OCI-LY3 (cell line): ENCODE results near the gene DYRK1A.

Source experiments
- EZH2phosphoT487 ChIP-seq: fragments of 200-600 bp; shearing (Covaris generic); IDR thresholded peaks from 2 replicates; pipeline ENCODE4 v1.6.1; 2018; ENCODE audit warnings: antibody characterized with exemption, mixed run types, low read depth
- TF ChIP-seq, protein P1 (sequence below): fragments of 200-600, 300-600 bp; sonication (generic); IDR thresholded peaks from 2 replicates; pipeline ENCODE4 v1.5.1; 2014; ENCODE audit warnings: antibody characterized with exemption, low read length, low read depth

DNA sequence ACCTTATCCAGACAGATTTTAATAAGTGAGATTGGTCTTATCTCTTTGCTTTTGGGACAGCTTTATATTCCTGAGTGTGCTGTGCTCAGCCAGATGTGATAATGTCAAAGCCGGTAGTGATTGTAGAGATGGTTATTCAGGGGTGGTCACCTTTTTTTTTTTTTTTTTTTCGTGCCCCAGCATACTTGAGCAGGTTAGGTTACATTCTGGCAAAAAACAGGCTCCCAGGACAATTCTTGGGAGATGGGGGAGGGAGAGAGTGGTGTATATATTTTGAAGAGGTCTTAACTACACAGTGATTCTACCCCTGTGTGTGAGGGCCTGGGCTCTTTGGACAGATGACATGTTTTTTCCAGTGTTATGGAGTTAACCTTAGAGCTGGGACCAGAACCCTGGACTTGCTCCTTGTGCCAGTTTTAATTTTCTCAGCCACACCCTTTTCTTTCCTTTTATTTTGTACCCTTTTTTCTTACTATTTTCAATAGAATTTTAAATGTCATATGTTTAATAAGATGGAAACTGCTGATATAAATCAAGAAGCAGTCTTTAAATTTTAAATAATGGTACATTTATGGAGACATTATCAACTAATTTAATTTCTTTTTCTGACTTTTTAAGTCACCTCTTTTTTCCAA, 88.4 kb downstream of the DYRK1A start:
- TF ChIP-seq, protein P1, sequence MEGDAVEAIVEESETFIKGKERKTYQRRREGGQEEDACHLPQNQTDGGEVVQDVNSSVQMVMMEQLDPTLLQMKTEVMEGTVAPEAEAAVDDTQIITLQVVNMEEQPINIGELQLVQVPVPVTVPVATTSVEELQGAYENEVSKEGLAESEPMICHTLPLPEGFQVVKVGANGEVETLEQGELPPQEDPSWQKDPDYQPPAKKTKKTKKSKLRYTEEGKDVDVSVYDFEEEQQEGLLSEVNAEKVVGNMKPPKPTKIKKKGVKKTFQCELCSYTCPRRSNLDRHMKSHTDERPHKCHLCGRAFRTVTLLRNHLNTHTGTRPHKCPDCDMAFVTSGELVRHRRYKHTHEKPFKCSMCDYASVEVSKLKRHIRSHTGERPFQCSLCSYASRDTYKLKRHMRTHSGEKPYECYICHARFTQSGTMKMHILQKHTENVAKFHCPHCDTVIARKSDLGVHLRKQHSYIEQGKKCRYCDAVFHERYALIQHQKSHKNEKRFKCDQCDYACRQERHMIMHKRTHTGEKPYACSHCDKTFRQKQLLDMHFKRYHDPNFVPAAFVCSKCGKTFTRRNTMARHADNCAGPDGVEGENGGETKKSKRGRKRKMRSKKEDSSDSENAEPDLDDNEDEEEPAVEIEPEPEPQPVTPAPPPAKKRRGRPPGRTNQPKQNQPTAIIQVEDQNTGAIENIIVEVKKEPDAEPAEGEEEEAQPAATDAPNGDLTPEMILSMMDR = no peak
- TF ChIP-seq EZH2phosphoT487 = no peak
